Stimulated activated CD4-positive, alpha-beta T cell treated with anti-CD3 and anti-CD28 coated beads, Interleukin-12 subunit alpha, Interleukin-12 subunit beta, amount 100 ng/mL, for 48 hours (primary cell): Measurements from ENCODE around the gene HMX1.

Source experiments
- DNase-seq, 3 donors: peaks; one replicate each; pipeline ENCODE4 v3.0.0-alpha.2; 2020; ENCODE audit warnings: low read depth in 2 of 3, low spot score in 1 of 3

Gene HMX1

GRCh38 chr4:8820178-8821102 lies 51.2 kb downstream of the HMX1 start:
- no peak for DNase-seq

- no peak for DNase-seq
Measured at GRCh38 chr4:8819473-8820177, 52.0 kb downstream of the HMX1 start.

- no peak for DNase-seq
Measured at GRCh38 chr4:8819019-8819418, 52.6 kb downstream of the HMX1 start.

GRCh38 chr4:8818063-8818881 lies 53.4 kb downstream of the HMX1 start:
- no peak for DNase-seq

- no peak for DNase-seq
Measured at GRCh38 chr4:8817813-8818062, 53.9 kb downstream of the HMX1 start.

- no peak for DNase-seq
Measured at GRCh38 chr4:8817096-8817812, 54.4 kb downstream of the HMX1 start.
